Astrocyte (in vitro differentiated cells and primary cell): ENCODE measurements around the gene FILIP1L. TPM values are rescaled to one million over a fixed set of nuclear protein-coding genes. Genes with fewer than 3 reads are reported as not detected.

Experiments
- DNase-seq: peaks from one replicate; pipeline ENCODE4 v3.0.0-alpha.2; 2010; ENCODE audit warnings: low read depth
- FAIRE-seq: peaks from 2 replicates; lab custom pipeline; 2011; peaks lifted over from hg19 to GRCh38; lab: Jason Lieb, UNC
- H2AFZ ChIP-seq: 2 replicates; pipeline ENCODE4 v1.6.0; 2012; ENCODE audit warnings: low read depth, low read length, inconsistent platforms
- H3K27ac ChIP-seq: 2 replicates; pipeline ENCODE4 v1.5.1; 2011; ENCODE audit warnings: low read depth, low read length, inconsistent platforms
- H3K27me3 ChIP-seq: 2 replicates; pipeline ENCODE4 v1.6.0; 2011; ENCODE audit warnings: low read length, inconsistent platforms; ENCODE audit not compliant: insufficient read depth
- H3K36me3 ChIP-seq: 2 replicates; pipeline ENCODE4 v1.5.1; 2011; ENCODE audit warnings: low read length, inconsistent platforms; ENCODE audit not compliant: insufficient read depth
- H3K4me1 ChIP-seq: 2 replicates; pipeline ENCODE4 v1.5.1; 2011; ENCODE audit warnings: low read length, inconsistent platforms; ENCODE audit not compliant: insufficient read depth
- H3K4me2 ChIP-seq: 2 replicates; pipeline ENCODE4 v1.6.0; 2012; ENCODE audit warnings: low read length, inconsistent platforms
- H3K4me3 ChIP-seq: 2 replicates; pipeline ENCODE4 v1.5.1; 2011; ENCODE audit warnings: low read depth, mild to moderate bottlenecking, low read length, inconsistent platforms; ENCODE audit not compliant: insufficient read depth
- H3K79me2 ChIP-seq: 2 replicates; pipeline ENCODE4 v1.6.0; 2012; ENCODE audit warnings: mild to moderate bottlenecking, low read length, inconsistent platforms; ENCODE audit not compliant: insufficient read depth
- H3K9ac ChIP-seq: 2 replicates; pipeline ENCODE4 v1.6.0; 2012; ENCODE audit warnings: mild to moderate bottlenecking, low read length, inconsistent platforms
- H3K9me3 ChIP-seq: 2 replicates; pipeline ENCODE4 v1.5.1; 2012; ENCODE audit warnings: low read depth, mild to moderate bottlenecking, low read length, inconsistent platforms; ENCODE audit not compliant: insufficient read depth
- H4K20me1 ChIP-seq: 2 replicates; pipeline ENCODE4 v1.6.0; 2012; ENCODE audit warnings: low read length, inconsistent platforms; ENCODE audit not compliant: insufficient read depth
- H3K27ac Mint-ChIP-seq: one replicate; pipeline ENCODE4 v1.8.0; 2021; ENCODE audit warnings: mild to moderate bottlenecking, mixed read lengths; ENCODE audit not compliant: unreplicated experiment
- H3K27me3 Mint-ChIP-seq: one replicate; pipeline ENCODE4 v1.8.0; 2021; ENCODE audit warnings: low read depth, mixed read lengths; ENCODE audit not compliant: unreplicated experiment
- H3K36me3 Mint-ChIP-seq: one replicate; pipeline ENCODE4 v1.8.0; 2021; ENCODE audit warnings: low read depth, mixed read lengths; ENCODE audit not compliant: unreplicated experiment
- H3K4me1 Mint-ChIP-seq: one replicate; pipeline ENCODE4 v1.8.0; 2021; ENCODE audit warnings: low read depth, mixed read lengths; ENCODE audit not compliant: unreplicated experiment
- H3K4me3 Mint-ChIP-seq: one replicate; pipeline ENCODE4 v1.8.0; 2021; ENCODE audit warnings: mild to moderate bottlenecking, moderate library complexity, mixed read lengths; ENCODE audit not compliant: unreplicated experiment
- H3K9me3 Mint-ChIP-seq: one replicate; pipeline ENCODE4 v1.8.0; 2021; ENCODE audit warnings: mild to moderate bottlenecking, mixed read lengths; ENCODE audit not compliant: unreplicated experiment
- CTCF ChIP-seq: IDR thresholded peaks from 2 replicates; pipeline ENCODE4 v1.5.1; 2011; ENCODE audit warnings: low read depth, mild to moderate bottlenecking, inconsistent platforms, low read length, moderate library complexity; ENCODE audit not compliant: insufficient read depth
- EZH2 ChIP-seq: IDR thresholded peaks from 2 replicates; pipeline ENCODE4 v1.6.1; 2012; ENCODE audit warnings: mild to moderate bottlenecking, low read length, inconsistent platforms; ENCODE audit not compliant: insufficient read depth
- total RNA-seq: library from RNA; stranded (reverse); gene quantifications from 2 replicates; pipeline ENCODE4 v1.2.1, GENCODE V29; 2021

FILIP1L gene
- total RNA-seq, 1 donor from 2014 or later, result 209 TPM

- no peak overlapping the region for H3K27ac ChIP-seq
- no peaks in the 10 kb centered on the region for H3K27me3 Mint-ChIP-seq
- DNase-seq, result no peak
- H3K27ac Mint-ChIP-seq, result no peak overlapping the region
- no peak overlapping the region for H3K4me3 Mint-ChIP-seq
- no peak overlapping the region for H3K4me3 ChIP-seq
- peaks cover 11% of the 10 kb centered on the region for H3K4me1 Mint-ChIP-seq
- H3K9ac ChIP-seq, result no peak overlapping the region
- no peaks in the 10 kb centered on the region for H3K36me3 ChIP-seq
- H3K27me3 ChIP-seq, result no peaks in the 10 kb centered on the region
- TF ChIP-seq EZH2, result no peak
- TF ChIP-seq CTCF, result no peak
- no peak overlapping the region for H3K4me2 ChIP-seq
- no peaks in the 10 kb centered on the region for H3K9me3 ChIP-seq
- no peak overlapping the region for H2AFZ ChIP-seq
- H4K20me1 ChIP-seq, result no peaks in the 10 kb centered on the region
- peaks cover 4% of the 10 kb centered on the region for H3K36me3 Mint-ChIP-seq
- peaks cover 9% of the 10 kb centered on the region for H3K9me3 Mint-ChIP-seq
- no peak for FAIRE-seq
- no peaks in the 10 kb centered on the region for H3K79me2 ChIP-seq
- peaks cover 3% of the 10 kb centered on the region for H3K4me1 ChIP-seq
Observed at GRCh38 chr3:100067589-100067988, 46.7 kb downstream of the FILIP1L start.

GRCh38 chr3:100063929-100064461 is 50.3 kb downstream of the FILIP1L start:
- no peak overlapping the region for H3K4me3 Mint-ChIP-seq
- H3K4me1 Mint-ChIP-seq, result peaks cover 2% of the 10 kb centered on the region
- Histone ChIP-seq H4K20me1 (no peaks in the 10 kb centered on the region), H3K9ac (no peak overlapping the region), H3K9me3 (no peaks in the 10 kb centered on the region), H2AFZ (no peak overlapping the region), H3K27me3 (no peaks in the 10 kb centered on the region), H3K79me2 (no peaks in the 10 kb centered on the region), H3K4me3 (no peak overlapping the region), H3K4me1 (no peaks in the 10 kb centered on the region), H3K27ac (no peak overlapping the region), H3K36me3 (no peaks in the 10 kb centered on the region), H3K4me2 (no peak overlapping the region)
- TF ChIP-seq CTCF (no peak), EZH2 (no peak)
- H3K36me3 Mint-ChIP-seq, result no peaks in the 10 kb centered on the region
- H3K9me3 Mint-ChIP-seq, result peaks cover 2% of the 10 kb centered on the region
- FAIRE-seq, result no peak
- no peak overlapping the region for H3K27ac Mint-ChIP-seq
- no peak for DNase-seq
- H3K27me3 Mint-ChIP-seq, result no peaks in the 10 kb centered on the region

GRCh38 chr3:100062665-100063064 is 51.6 kb downstream of the FILIP1L start:
- Histone ChIP-seq H2AFZ (no peak overlapping the region), H3K4me2 (no peak overlapping the region), H3K4me3 (no peak overlapping the region), H3K36me3 (no peaks in the 10 kb centered on the region), H3K27ac (no peak overlapping the region), H3K9ac (no peak overlapping the region), H3K9me3 (no peaks in the 10 kb centered on the region), H4K20me1 (no peaks in the 10 kb centered on the region), H3K27me3 (no peaks in the 10 kb centered on the region), H3K4me1 (no peaks in the 10 kb centered on the region), H3K79me2 (no peaks in the 10 kb centered on the region)
- H3K4me3 Mint-ChIP-seq, result no peak overlapping the region
- no peaks in the 10 kb centered on the region for H3K9me3 Mint-ChIP-seq
- peaks cover 13% of the 10 kb centered on the region for H3K4me1 Mint-ChIP-seq
- H3K27ac Mint-ChIP-seq, result no peak overlapping the region
- DNase-seq, result no peak
- no peak for TF ChIP-seq EZH2
- no peak for TF ChIP-seq CTCF
- FAIRE-seq, result no peak
- no peaks in the 10 kb centered on the region for H3K36me3 Mint-ChIP-seq
- no peaks in the 10 kb centered on the region for H3K27me3 Mint-ChIP-seq
